HepG2 (cell line): ENCODE results near the gene SDK1. TPM values are rescaled to one million over a fixed set of nuclear protein-coding genes. Genes with fewer than 3 reads are reported as not detected.

Experiments used
- ATAC-seq: fragments of 200-7000 bp; cut with Tn5 transposase; 3 replicates; pipeline ENCODE4 v1.9.1; 2020; ENCODE audit warnings: mild to moderate bottlenecking, moderate library complexity
- BruUV-seq: library from RNA; stranded (reverse); fragments of 400-500 nt; replicated peaks from 2 replicates; lab custom pipeline; 2021; lab: Mats Ljungman, UMichigan
- CTCF ChIA-PET: fragments of 300-600 bp; formaldehyde crosslinking; extraction: SDS; loops from one replicate; lab custom pipeline; 2021; ENCODE audit warnings: low total read pairs, inconsistent platforms, low intra/inter-chr PET ratio; lab: Yijun Ruan, JAX
- POLR2A ChIA-PET: fragments of 350-600 bp; sonication (Branson Sonifier 250); formaldehyde crosslinking; loops from one replicate; lab custom pipeline; 2020; ENCODE audit warnings: antibody characterized with exemption, inconsistent platforms; lab: Yijun Ruan, JAX
- DNase-seq: peaks from one replicate; pipeline ENCODE4 v3.0.0-alpha.2; 2015; ENCODE audit warnings: low spot score
- FAIRE-seq: peaks from 3 replicates; lab custom pipeline; 2011; peaks lifted over from hg19 to GRCh38; lab: Jason Lieb, UNC
- H2AFZ ChIP-seq: one replicate; pipeline ENCODE4 v1.6.1; 2011; ENCODE audit warnings: low read length, inconsistent platforms
- H3K27ac ChIP-seq: fragments of 300-600 bp; 3 replicates; pipeline ENCODE4 v1.8.0; 2011; ENCODE audit warnings: mixed run types, mild to moderate bottlenecking, mixed read lengths, low read length, inconsistent platforms; ENCODE audit not compliant: insufficient read depth; ENCODE audit errors: extremely low read length
- H3K27me3 ChIP-seq, 2 experiments: fragments of 200-600 bp in 1 of 2; 2 replicates in 1 of 2; 3 replicates in 1 of 2; pipeline versions ENCODE4 v1.6.0 to v1.8.0; 2011; ENCODE audit warnings: low read length in 2 of 2, mild to moderate bottlenecking in 2 of 2, moderate library complexity in 2 of 2, inconsistent platforms in 1 of 2; ENCODE audit not compliant: insufficient read depth in 2 of 2, control insufficient read depth in 1 of 2
- H3K36me3 ChIP-seq, 2 experiments: fragments of 200-600 bp in 1 of 2; replicated peaks in 1 of 2; 2 replicates in 1 of 2; 3 replicates in 1 of 2; pipeline versions ENCODE4 v1.5.1 to v1.8.0; 2011; ENCODE audit warnings: low read length in 2 of 2, inconsistent platforms in 1 of 2; ENCODE audit not compliant: insufficient read depth in 2 of 2, control insufficient read depth in 1 of 2
- H3K4me1 ChIP-seq: 2 replicates; pipeline ENCODE4 v1.5.1; 2012; ENCODE audit warnings: low read length, inconsistent platforms; ENCODE audit not compliant: insufficient read depth
- H3K4me2 ChIP-seq: 2 replicates; pipeline ENCODE4 v1.6.0; 2011; ENCODE audit warnings: low read depth, low read length, inconsistent platforms
- H3K4me3 ChIP-seq, 3 experiments: fragments of 200-600 bp in 1 of 3; sonication (generic), shearing (Covaris generic) in 1 of 3; replicated peaks in 1 of 3; 2 replicates each; pipeline ENCODE4 v1.5.1; 2011 to 2016; ENCODE audit warnings: low read length in 3 of 3, inconsistent platforms in 2 of 3, low read depth in 2 of 3, mild to moderate bottlenecking in 2 of 3, control low read depth in 1 of 3, mixed read lengths in 1 of 3; ENCODE audit not compliant: insufficient read depth in 1 of 3
- H3K79me2 ChIP-seq: one replicate; pipeline ENCODE4 v1.6.1; 2011; ENCODE audit warnings: low read length, inconsistent platforms; ENCODE audit not compliant: insufficient read depth
- H3K9ac ChIP-seq: 2 replicates; pipeline ENCODE4 v1.6.0; 2011; ENCODE audit warnings: mild to moderate bottlenecking, low read depth, low read length, inconsistent platforms; ENCODE audit not compliant: insufficient read depth
- H3K9me3 ChIP-seq: 2 replicates; pipeline ENCODE4 v1.5.1; 2012; ENCODE audit warnings: mild to moderate bottlenecking, low read length
- H4K20me1 ChIP-seq: 2 replicates; pipeline ENCODE4 v1.6.0; 2011; ENCODE audit warnings: inconsistent platforms, mild to moderate bottlenecking, low read length, moderate library complexity; ENCODE audit not compliant: insufficient read depth
- ARNT ChIP-seq: fragments of 450-650 bp; IDR thresholded peaks from 2 replicates; pipeline ENCODE4 v1.6.1; 2017
- ATRX ChIP-seq: sonication (generic); formaldehyde crosslinking; IDR thresholded peaks from 2 replicates; pipeline ENCODE4 v1.4.0; 2020; ENCODE audit warnings: missing genetic modification reagents, borderline replicate concordance
- CAMTA2 ChIP-seq: sonication (generic); formaldehyde crosslinking; IDR thresholded peaks from 2 replicates; pipeline ENCODE4 v1.4.0; 2020; ENCODE audit warnings: mild to moderate bottlenecking, missing genetic modification reagents, borderline replicate concordance
- DRAP1 ChIP-seq: IDR thresholded peaks from 2 replicates; pipeline ENCODE4 v1.6.1; 2016; ENCODE audit warnings: missing genetic modification reagents, missing compliant biosample characterization
- ELF4 ChIP-seq: sonication (generic); formaldehyde crosslinking; IDR thresholded peaks from 2 replicates; pipeline ENCODE4 v1.5.0; 2020; ENCODE audit warnings: missing genetic modification reagents, mild to moderate bottlenecking, moderate library complexity, borderline replicate concordance
- GTF2F1 ChIP-seq: fragments of 150-350 bp; IDR thresholded peaks from 2 replicates; pipeline ENCODE4 v1.6.1; 2014; ENCODE audit warnings: low read length
- JARID2 ChIP-seq: sonication (generic); formaldehyde crosslinking; IDR thresholded peaks from 2 replicates; pipeline ENCODE4 v1.8.1; 2023; ENCODE audit warnings: missing genetic modification reagents, inconsistent platforms; ENCODE audit not compliant: insufficient replicate concordance
- MLX ChIP-seq: IDR thresholded peaks from 2 replicates; pipeline ENCODE4 v1.6.1; 2016
- RCOR2 ChIP-seq: IDR thresholded peaks from 2 replicates; pipeline ENCODE4 v1.6.1; 2016; ENCODE audit warnings: missing biosample characterization, missing genetic modification reagents
- RNF2 ChIP-seq: fragments of 450-650 bp; conservative IDR thresholded peaks from 2 replicates; pipeline ENCODE4 v1.6.1; 2016; ENCODE audit warnings: low read depth
- TGIF2 ChIP-seq: IDR thresholded peaks from 2 replicates; pipeline ENCODE4 v1.6.1; 2016; ENCODE audit warnings: control low read depth, missing compliant biosample characterization
- WGBS: methylation state at CpG from one replicate; pipeline ENCODE4 v1.1.6; 2017; ENCODE audit warnings: low lambda C conversion rate; 5-methylcytosine and 5-hydroxymethylcytosine counted together
- in situ Hi-C: cut with HindIII; loops from 2 replicates; pipeline ENCODE4 v1.10.0; 2017; ENCODE audit warnings: low pct_unique_long_range_greater_than_20kb; ENCODE audit not compliant: extremely low pct_ligation_motif_present
- intact Hi-C: fragments of 100-400 bp; cut with micrococcal nuclease; formaldehyde crosslinking; loops from one replicate; pipeline ENCODE4 v1.10.0; 2022; ENCODE audit not compliant: unreplicated experiment
- polyA plus RNA-seq, 8 experiments: library from polyadenylated mRNA; depleted of rRNA in 3 of 8; stranded (reverse) in 7 of 8; unstranded in 1 of 8; fragments of >200 nt; fragmentation: Illumina TruSeq in 4 of 8; extraction: Trizol in 4 of 8; gene quantifications; 2 replicates each; pipeline versions ENCODE4 v1.2.1 to v1.2.3, GENCODE V29; 2011 to 2016; ENCODE audit warnings: low read depth in 4 of 8, missing spikeins in 1 of 8, mixed read lengths in 1 of 8; ENCODE audit not compliant: insufficient read depth in 1 of 8
- total RNA-seq, 5 experiments: library from RNA; depleted of rRNA; stranded (reverse); fragments of >200 nt; fragmentation: Illumina TruSeq; extraction: Trizol; gene quantifications; 2 replicates each; pipeline ENCODE4 v1.2.3, GENCODE V29; 2016; ENCODE audit warnings: low read depth in 1 of 5
- TF ChIP-seq, protein P1 (sequence below): sonication (generic); formaldehyde crosslinking; IDR thresholded peaks from 2 replicates; pipeline ENCODE4 v1.8.0; 2022; ENCODE audit warnings: mild to moderate bottlenecking, missing genetic modification reagents, moderate library complexity
- TF ChIP-seq, protein P2 (sequence below): sonication (generic); formaldehyde crosslinking; IDR thresholded peaks from 2 replicates; pipeline ENCODE4 v1.4.0; 2020; ENCODE audit warnings: mild to moderate bottlenecking, missing genetic modification reagents
- TF ChIP-seq, protein P3 (sequence below): sonication (generic); formaldehyde crosslinking; IDR thresholded peaks from 2 replicates; pipeline ENCODE4 v1.4.0; 2020; ENCODE audit warnings: missing genetic modification reagents
- TF ChIP-seq, protein P4 (sequence below): sonication (generic); formaldehyde crosslinking; IDR thresholded peaks from 2 replicates; pipeline ENCODE4 v1.5.0; 2020; ENCODE audit warnings: mild to moderate bottlenecking, missing genetic modification reagents

The SDK1 gene
- total and polyA plus RNA-seq, 2 of the 13 experiments (the other 11 are each of a cell fraction or from before 2014, with no cell fraction given) = 0.35 to 2.4 TPM

- Histone ChIP-seq H3K9me3 (no peaks in the 10 kb centered on the region), H3K4me1 (peaks cover 38% of the 10 kb centered on the region), H3K9ac (no peak overlapping the region), H3K36me3 (no peaks in the 10 kb centered on the region), H3K4me2 (no peak overlapping the region), H4K20me1 (no peaks in the 10 kb centered on the region), H3K27ac (no peak overlapping the region), H2AFZ (no peak overlapping the region), H3K79me2 (no peaks in the 10 kb centered on the region), H3K4me3 (no peak overlapping the region), H3K27me3 (no peaks in the 10 kb centered on the region)
- ATAC-seq (no peak), DNase-seq (no peak), FAIRE-seq (no peak)
- 81% methylated on average over 7 of the region's 7 CpGs for WGBS
- ChIA-PET POLR2A (no interaction called here), CTCF (no interaction called here)
- no peak for TF ChIP-seq RNF2
- TF ChIP-seq, protein P1, sequence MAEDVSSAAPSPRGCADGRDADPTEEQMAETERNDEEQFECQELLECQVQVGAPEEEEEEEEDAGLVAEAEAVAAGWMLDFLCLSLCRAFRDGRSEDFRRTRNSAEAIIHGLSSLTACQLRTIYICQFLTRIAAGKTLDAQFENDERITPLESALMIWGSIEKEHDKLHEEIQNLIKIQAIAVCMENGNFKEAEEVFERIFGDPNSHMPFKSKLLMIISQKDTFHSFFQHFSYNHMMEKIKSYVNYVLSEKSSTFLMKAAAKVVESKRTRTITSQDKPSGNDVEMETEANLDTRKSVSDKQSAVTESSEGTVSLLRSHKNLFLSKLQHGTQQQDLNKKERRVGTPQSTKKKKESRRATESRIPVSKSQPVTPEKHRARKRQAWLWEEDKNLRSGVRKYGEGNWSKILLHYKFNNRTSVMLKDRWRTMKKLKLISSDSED (CRISPR knock-in tag) = no peak
- TF ChIP-seq, protein P2, sequence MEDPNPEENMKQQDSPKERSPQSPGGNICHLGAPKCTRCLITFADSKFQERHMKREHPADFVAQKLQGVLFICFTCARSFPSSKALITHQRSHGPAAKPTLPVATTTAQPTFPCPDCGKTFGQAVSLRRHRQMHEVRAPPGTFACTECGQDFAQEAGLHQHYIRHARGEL = no peak
- TF ChIP-seq ELF4 = no peak
- no peak for TF ChIP-seq CAMTA2
- no peak for TF ChIP-seq JARID2
- TF ChIP-seq ARNT = no peak
- TF ChIP-seq GTF2F1 = no peak
- TF ChIP-seq DRAP1 = no peak
- TF ChIP-seq ATRX (CRISPR knock-in tag) = no peak
- no peak for TF ChIP-seq MLX
- no peak for TF ChIP-seq RCOR2 (CRISPR knock-in tag)
- TF ChIP-seq, protein P3, sequence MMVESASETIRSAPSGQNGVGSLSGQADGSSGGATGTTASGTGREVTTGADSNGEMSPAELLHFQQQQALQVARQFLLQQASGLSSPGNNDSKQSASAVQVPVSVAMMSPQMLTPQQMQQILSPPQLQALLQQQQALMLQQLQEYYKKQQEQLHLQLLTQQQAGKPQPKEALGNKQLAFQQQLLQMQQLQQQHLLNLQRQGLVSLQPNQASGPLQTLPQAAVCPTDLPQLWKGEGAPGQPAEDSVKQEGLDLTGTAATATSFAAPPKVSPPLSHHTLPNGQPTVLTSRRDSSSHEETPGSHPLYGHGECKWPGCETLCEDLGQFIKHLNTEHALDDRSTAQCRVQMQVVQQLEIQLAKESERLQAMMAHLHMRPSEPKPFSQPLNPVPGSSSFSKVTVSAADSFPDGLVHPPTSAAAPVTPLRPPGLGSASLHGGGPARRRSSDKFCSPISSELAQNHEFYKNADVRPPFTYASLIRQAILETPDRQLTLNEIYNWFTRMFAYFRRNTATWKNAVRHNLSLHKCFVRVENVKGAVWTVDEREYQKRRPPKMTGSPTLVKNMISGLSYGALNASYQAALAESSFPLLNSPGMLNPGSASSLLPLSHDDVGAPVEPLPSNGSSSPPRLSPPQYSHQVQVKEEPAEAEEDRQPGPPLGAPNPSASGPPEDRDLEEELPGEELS (CRISPR knock-in tag) = no peak
- no peak for TF ChIP-seq TGIF2 (CRISPR knock-in tag)
- TF ChIP-seq, protein P4, sequence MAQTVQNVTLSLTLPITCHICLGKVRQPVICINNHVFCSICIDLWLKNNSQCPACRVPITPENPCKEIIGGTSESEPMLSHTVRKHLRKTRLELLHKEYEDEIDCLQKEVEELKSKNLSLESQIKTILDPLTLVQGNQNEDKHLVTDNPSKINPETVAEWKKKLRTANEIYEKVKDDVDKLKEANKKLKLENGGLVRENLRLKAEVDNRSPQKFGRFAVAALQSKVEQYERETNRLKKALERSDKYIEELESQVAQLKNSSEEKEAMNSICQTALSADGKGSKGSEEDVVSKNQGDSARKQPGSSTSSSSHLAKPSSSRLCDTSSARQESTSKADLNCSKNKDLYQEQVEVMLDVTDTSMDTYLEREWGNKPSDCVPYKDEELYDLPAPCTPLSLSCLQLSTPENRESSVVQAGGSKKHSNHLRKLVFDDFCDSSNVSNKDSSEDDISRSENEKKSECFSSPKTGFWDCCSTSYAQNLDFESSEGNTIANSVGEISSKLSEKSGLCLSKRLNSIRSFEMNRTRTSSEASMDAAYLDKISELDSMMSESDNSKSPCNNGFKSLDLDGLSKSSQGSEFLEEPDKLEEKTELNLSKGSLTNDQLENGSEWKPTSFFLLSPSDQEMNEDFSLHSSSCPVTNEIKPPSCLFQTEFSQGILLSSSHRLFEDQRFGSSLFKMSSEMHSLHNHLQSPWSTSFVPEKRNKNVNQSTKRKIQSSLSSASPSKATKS (CRISPR knock-in tag) = no peak
- no TSS peak for BruUV-seq
- in situ Hi-C loops (no loop called here), intact Hi-C loops (no loop called here)
Observed at GRCh38 chr7:3912291-3912690, 611.2 kb downstream of the SDK1 start.
